Endothelial cell of umbilical vein (primary cell): ENCODE data around the gene CAMTA1. TPM values are rescaled to one million over a fixed set of nuclear protein-coding genes. Genes with fewer than 3 reads are reported as not detected.

Experiments
- BruUV-seq: library from RNA; stranded (reverse); fragments of 400-500 nt; replicated peaks from 2 replicates; lab custom pipeline; 2021; lab: Mats Ljungman, UMichigan
- CTCF ChIA-PET: fragments of 300-600, 350-600 bp; sonication (Branson Sonifier 250); formaldehyde crosslinking; loops from one replicate; lab custom pipeline; 2021; ENCODE audit warnings: antibody characterized with exemption, inconsistent platforms; lab: Charles Lee
- POLR2A ChIA-PET: fragments of 300-600, 350-600 bp; sonication (Branson Sonifier 250); formaldehyde crosslinking; loops from one replicate; lab custom pipeline; 2021; ENCODE audit warnings: antibody characterized with exemption, inconsistent platforms; lab: Charles Lee
- DNase-seq: peaks from one replicate; pipeline ENCODE4 v3.0.0-alpha.2; 2011; ENCODE audit warnings: low read depth, low spot score
- FAIRE-seq: peaks from 2 replicates; lab custom pipeline; 2011; peaks lifted over from hg19 to GRCh38; lab: Jason Lieb, UNC
- H2AFZ ChIP-seq: 2 replicates; pipeline ENCODE4 v1.6.0; 2012; ENCODE audit warnings: low read depth, low read length, control low read depth, inconsistent platforms
- H3K27ac ChIP-seq: 2 replicates; pipeline ENCODE4 v1.5.1; 2011; ENCODE audit warnings: low read depth, mild to moderate bottlenecking, control low read depth, low read length, moderate library complexity; ENCODE audit not compliant: insufficient read depth
- H3K27me3 ChIP-seq, 2 experiments: 2 replicates each; pipeline versions ENCODE4 v1.6.0 to v1.6.1; 2011; ENCODE audit warnings: low read length in 2 of 2, mixed read lengths in 1 of 2; ENCODE audit not compliant: control insufficient read depth in 2 of 2, insufficient read depth in 2 of 2
- H3K36me3 ChIP-seq, 2 experiments: 2 replicates in 1 of 2; 3 replicates in 1 of 2; pipeline ENCODE4 v1.5.1; 2011; ENCODE audit warnings: low read length in 2 of 2, mild to moderate bottlenecking in 1 of 2, moderate library complexity in 1 of 2; ENCODE audit not compliant: control insufficient read depth in 2 of 2, insufficient read depth in 2 of 2; ENCODE audit errors: extremely low read depth in 1 of 2
- H3K4me1 ChIP-seq: 3 replicates; pipeline ENCODE4 v1.5.1; 2011; ENCODE audit warnings: mild to moderate bottlenecking, low read length; ENCODE audit not compliant: control insufficient read depth, insufficient read depth; ENCODE audit errors: extremely low read depth
- H3K4me2 ChIP-seq: 2 replicates; pipeline ENCODE4 v1.6.1; 2011; ENCODE audit warnings: low read length, control low read depth, mixed read lengths; ENCODE audit not compliant: insufficient read depth
- H3K4me3 ChIP-seq, 3 experiments: fragments of 200-600 bp in 1 of 3; sonication (generic), shearing (Covaris generic) in 1 of 3; replicated peaks in 1 of 3; 2 replicates each; pipeline ENCODE4 v1.5.1; 2011 to 2016; ENCODE audit warnings: control low read depth in 3 of 3, low read length in 3 of 3, mild to moderate bottlenecking in 2 of 3, inconsistent platforms in 1 of 3, low read depth in 1 of 3, moderate library complexity in 1 of 3; ENCODE audit not compliant: insufficient read depth in 1 of 3
- H3K79me2 ChIP-seq: 2 replicates; pipeline ENCODE4 v1.6.0; 2012; ENCODE audit warnings: low read length, inconsistent platforms; ENCODE audit not compliant: control insufficient read depth, insufficient read depth
- H3K9ac ChIP-seq: replicated peaks from 2 replicates; pipeline ENCODE3; 2011; ENCODE audit warnings: low read length, control low read depth; ENCODE audit not compliant: insufficient read depth; ENCODE audit errors: extremely low read depth
- H3K9me1 ChIP-seq: replicated peaks from 3 replicates; pipeline ENCODE4 v1.6.0; 2011; ENCODE audit warnings: mild to moderate bottlenecking, low read length; ENCODE audit not compliant: control insufficient read depth, insufficient read depth; ENCODE audit errors: extremely low read depth
- H3K9me3 ChIP-seq: replicated peaks from 2 replicates; pipeline ENCODE4 v1.5.1; 2012; ENCODE audit warnings: low read length, inconsistent platforms; ENCODE audit not compliant: control insufficient read depth, insufficient read depth
- H4K20me1 ChIP-seq: replicated peaks from 2 replicates; pipeline ENCODE3; 2011; ENCODE audit warnings: mild to moderate bottlenecking, low read length; ENCODE audit not compliant: control insufficient read depth, insufficient read depth; ENCODE audit errors: extremely low read depth
- EZH2 ChIP-seq: IDR thresholded peaks from 2 replicates; pipeline ENCODE4 v1.6.1; 2012; ENCODE audit warnings: borderline replicate concordance, low read depth, mild to moderate bottlenecking, moderate library complexity, low read length, inconsistent platforms; ENCODE audit not compliant: severe bottlenecking
- FOS ChIP-seq: IDR thresholded peaks from 2 replicates; pipeline ENCODE4 v1.6.1; 2011; ENCODE audit warnings: mild to moderate bottlenecking, low read length, moderate library complexity, borderline replicate concordance; ENCODE audit not compliant: insufficient read depth
- GATA2 ChIP-seq: IDR thresholded peaks from 2 replicates; pipeline ENCODE4 v1.7.0; 2011; ENCODE audit warnings: low read depth, mild to moderate bottlenecking, moderate library complexity, mixed read lengths, low read length; ENCODE audit not compliant: insufficient read length, insufficient read depth
- JUN ChIP-seq: IDR thresholded peaks from 2 replicates; pipeline ENCODE4 v1.6.1; 2011; ENCODE audit warnings: borderline replicate concordance, low read depth; ENCODE audit not compliant: insufficient read length, insufficient read depth
- MAX ChIP-seq: IDR thresholded peaks from 2 replicates; pipeline ENCODE4 v1.6.1; 2011; ENCODE audit not compliant: insufficient read depth, insufficient read length
- POLR2A ChIP-seq: IDR thresholded peaks from 2 replicates; pipeline ENCODE4 v1.6.1; 2012; ENCODE audit warnings: low read depth, mild to moderate bottlenecking, control low read depth, low read length
- POLR2AphosphoS5 ChIP-seq: IDR thresholded peaks from 2 replicates; pipeline ENCODE4 v1.6.1; 2012; ENCODE audit warnings: low read depth, mild to moderate bottlenecking, control low read depth, low read length, moderate library complexity; ENCODE audit not compliant: insufficient read depth
- dilution Hi-C: fragments of 300-500 bp; cut with MboI; formaldehyde crosslinking; loops from one replicate; pipeline ENCODE4 v1.15.0; 2019; ENCODE audit warnings: low sequenced_read_pairs; ENCODE audit not compliant: extremely low pct_ligation_motif_present
- intact Hi-C: fragments of 100-400 bp; cut with micrococcal nuclease; formaldehyde crosslinking; loops from one replicate; pipeline ENCODE4 v1.10.0; 2022
- polyA plus RNA-seq, 4 experiments: library from polyadenylated mRNA; depleted of rRNA in 3 of 4; stranded (reverse) in 3 of 4; unstranded in 1 of 4; fragments of >200 nt; gene quantifications; 2 replicates each; pipeline versions ENCODE4 v1.2.1 to v1.2.3, GENCODE V29; 2011 to 2012; ENCODE audit warnings: missing spikeins in 1 of 4
- total RNA-seq: library from RNA; stranded (reverse); gene quantifications from 2 replicates; pipeline ENCODE4 v1.2.3, GENCODE V29; 2021
- TF ChIP-seq, protein P1 (sequence below), 2 donors: IDR thresholded peaks; 1 replicate in 1 of 2; 2 replicates in 1 of 2; pipeline ENCODE4 v1.5.1; 2011; ENCODE audit warnings: low read length in 2 of 2, mild to moderate bottlenecking in 2 of 2, moderate library complexity in 2 of 2, control low read depth in 1 of 2, inconsistent platforms in 1 of 2, low read depth in 1 of 2; ENCODE audit not compliant: insufficient read depth in 1 of 2; ENCODE audit errors: extremely low read depth in 1 of 2

The CAMTA1 gene
- total and polyA plus RNA-seq, 2 donors (not counting 3 experiments of a cell fraction or from before 2014, with no cell fraction given) = 50.8 to 92.7 TPM

DNA sequence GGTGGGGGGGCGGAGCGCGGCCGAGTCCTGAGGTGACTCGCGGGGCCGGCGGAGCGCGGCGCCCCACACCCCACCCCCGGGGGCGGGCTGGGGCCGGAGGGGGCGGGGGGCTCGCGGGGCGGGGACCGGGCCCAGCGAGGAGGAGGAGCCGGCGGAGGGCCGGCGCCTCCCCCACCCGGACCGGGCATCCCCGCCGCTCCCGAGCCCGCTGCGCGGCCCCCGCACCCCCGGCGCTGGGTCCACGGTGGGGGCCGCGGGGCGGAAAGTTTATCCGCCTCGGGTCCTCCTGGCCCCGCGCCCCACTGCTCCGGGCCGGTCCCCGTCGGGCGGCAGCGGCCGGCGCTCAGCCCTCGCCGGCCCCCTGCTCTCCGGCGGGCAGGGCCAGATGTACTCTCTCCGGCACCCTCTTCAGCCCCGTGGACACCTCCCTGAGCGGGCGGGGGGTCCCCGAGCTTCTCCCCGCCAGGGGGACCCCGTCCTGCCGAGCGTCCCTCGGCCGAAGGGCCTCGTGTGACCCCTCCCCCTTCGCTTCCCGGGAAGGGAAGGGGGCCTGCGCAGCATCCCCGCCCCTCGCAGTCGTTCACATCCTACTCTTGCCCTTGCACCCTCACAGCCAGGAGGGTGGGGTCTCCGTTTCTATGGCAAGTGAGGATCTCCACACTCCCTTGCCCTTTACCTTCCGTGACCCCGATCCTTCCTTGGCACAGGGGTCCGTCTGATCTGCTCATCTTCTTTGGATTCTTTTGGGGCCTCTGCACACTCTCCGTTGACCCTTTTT, 663 bp downstream of the CAMTA1 start:
- CTCF ChIA-PET = interaction anchor here (1.0 to 3.6 kb wide), 6 partner anchors 10 to 422 kb away, joined by 3 to 22 read pairs (median 8); partner anchors contain the start of gene DNAJC11
- intact Hi-C loops (loop anchor here (1.0 to 10.0 kb wide), 6 partner anchors 9 to 989 kb away; partner anchors contain the start of genes DNAJC11, KLHL21, PLEKHG5 and VAMP3), dilution Hi-C loops (no loop called here)
- no TSS peak for BruUV-seq
- POLR2A ChIA-PET = no interaction called here
- Histone ChIP-seq H3K27me3 (no peaks in the 10 kb centered on the region), H3K36me3 (no peaks in the 10 kb centered on the region), H4K20me1 (peaks cover 3% of the 10 kb centered on the region), H3K4me3 (peak overlapping the region; percentile 72 to 85 (median 74)), H2AFZ (no peak overlapping the region), H3K4me2 (peak overlapping the region; percentile 96), H3K4me1 (peaks cover 18% of the 10 kb centered on the region), H3K9me3 (no peaks in the 10 kb centered on the region), H3K9ac (peak overlapping the region; percentile 47), H3K27ac (peak overlapping the region; percentile 4), H3K79me2 (peaks cover 44% of the 10 kb centered on the region), H3K9me1 (no peaks in the 10 kb centered on the region)
- DNase-seq (peak; percentile 33), FAIRE-seq (no peak)
- no peak for TF ChIP-seq GATA2
- TF ChIP-seq, protein P1, sequence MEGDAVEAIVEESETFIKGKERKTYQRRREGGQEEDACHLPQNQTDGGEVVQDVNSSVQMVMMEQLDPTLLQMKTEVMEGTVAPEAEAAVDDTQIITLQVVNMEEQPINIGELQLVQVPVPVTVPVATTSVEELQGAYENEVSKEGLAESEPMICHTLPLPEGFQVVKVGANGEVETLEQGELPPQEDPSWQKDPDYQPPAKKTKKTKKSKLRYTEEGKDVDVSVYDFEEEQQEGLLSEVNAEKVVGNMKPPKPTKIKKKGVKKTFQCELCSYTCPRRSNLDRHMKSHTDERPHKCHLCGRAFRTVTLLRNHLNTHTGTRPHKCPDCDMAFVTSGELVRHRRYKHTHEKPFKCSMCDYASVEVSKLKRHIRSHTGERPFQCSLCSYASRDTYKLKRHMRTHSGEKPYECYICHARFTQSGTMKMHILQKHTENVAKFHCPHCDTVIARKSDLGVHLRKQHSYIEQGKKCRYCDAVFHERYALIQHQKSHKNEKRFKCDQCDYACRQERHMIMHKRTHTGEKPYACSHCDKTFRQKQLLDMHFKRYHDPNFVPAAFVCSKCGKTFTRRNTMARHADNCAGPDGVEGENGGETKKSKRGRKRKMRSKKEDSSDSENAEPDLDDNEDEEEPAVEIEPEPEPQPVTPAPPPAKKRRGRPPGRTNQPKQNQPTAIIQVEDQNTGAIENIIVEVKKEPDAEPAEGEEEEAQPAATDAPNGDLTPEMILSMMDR (IDR thresholded peaks at IDR 0.05; ENCODE audit: extremely low read depth in 1 of 2, insufficient read depth in 1 of 2, low read depth in 1 of 2, low read length in 2 of 2) = peak in 1 of 2 donors; percentile 32

- peak; percentile 43 for FAIRE-seq
- POLR2A ChIA-PET = no interaction called here
These were observed 3.7 kb downstream of the CAMTA1 start for GRCh38 chr1:6788946-6789345.

More at GRCh38 chr1:6788946-6789345, 3.7 kb downstream of the CAMTA1 start:
- Histone ChIP-seq H3K27ac (no peak overlapping the region), H3K36me3 (no peaks in the 10 kb centered on the region), H4K20me1 (peaks cover 3% of the 10 kb centered on the region), H3K4me2 (no peak overlapping the region), H3K4me3 (no peak overlapping the region), H3K9me3 (no peaks in the 10 kb centered on the region), H3K9me1 (no peaks in the 10 kb centered on the region), H3K4me1 (peaks cover 16% of the 10 kb centered on the region), H3K79me2 (peaks cover 56% of the 10 kb centered on the region), H3K27me3 (no peaks in the 10 kb centered on the region), H3K9ac (no peak overlapping the region), H2AFZ (no peak overlapping the region)
- intact Hi-C loops = loop anchor here (5.0 to 10.0 kb wide), 3 partner anchors 187 to 986 kb away; partner anchors contain the start of genes KLHL21, PLEKHG5 and VAMP3
- CTCF ChIA-PET = interaction anchor here (1.4 to 3.2 kb wide), 3 partner anchors 9 to 281 kb away, joined by 4 to 11 read pairs (median 4); no protein-coding TSS in a partner anchor
- TF ChIP-seq EZH2 = no peak
- no peak for TF ChIP-seq GATA2
- TF ChIP-seq FOS = no peak
- TF ChIP-seq POLR2AphosphoS5 = no peak
- TF ChIP-seq JUN = no peak
- no peak for TF ChIP-seq MAX
- TF ChIP-seq, protein P1 (IDR thresholded peaks at IDR 0.05; ENCODE audit: extremely low read depth in 1 of 2, insufficient read depth in 1 of 2, low read depth in 1 of 2, low read length in 2 of 2) = no peak
- no peak for TF ChIP-seq POLR2A
- DNase-seq = peak; percentile 82
- dilution Hi-C loops = no loop called here
- no TSS peak for BruUV-seq
